PC-9 (cell line): ENCODE data around the gene TEAD2.

Source experiments
- EZH2 ChIP-seq: fragments of 200-600 bp; sonication (generic); IDR thresholded peaks from 2 replicates; pipeline ENCODE4 v1.8.0; 2017; ENCODE audit warnings: antibody characterized with exemption, low read depth
- TF ChIP-seq, protein P1 (sequence below): fragments of 200-600 bp; sonication (generic); conservative IDR thresholded peaks from 2 replicates; pipeline ENCODE4 v1.6.1; 2017; ENCODE audit warnings: mixed run types, antibody characterized with exemption, mild to moderate bottlenecking, moderate library complexity

DNA sequence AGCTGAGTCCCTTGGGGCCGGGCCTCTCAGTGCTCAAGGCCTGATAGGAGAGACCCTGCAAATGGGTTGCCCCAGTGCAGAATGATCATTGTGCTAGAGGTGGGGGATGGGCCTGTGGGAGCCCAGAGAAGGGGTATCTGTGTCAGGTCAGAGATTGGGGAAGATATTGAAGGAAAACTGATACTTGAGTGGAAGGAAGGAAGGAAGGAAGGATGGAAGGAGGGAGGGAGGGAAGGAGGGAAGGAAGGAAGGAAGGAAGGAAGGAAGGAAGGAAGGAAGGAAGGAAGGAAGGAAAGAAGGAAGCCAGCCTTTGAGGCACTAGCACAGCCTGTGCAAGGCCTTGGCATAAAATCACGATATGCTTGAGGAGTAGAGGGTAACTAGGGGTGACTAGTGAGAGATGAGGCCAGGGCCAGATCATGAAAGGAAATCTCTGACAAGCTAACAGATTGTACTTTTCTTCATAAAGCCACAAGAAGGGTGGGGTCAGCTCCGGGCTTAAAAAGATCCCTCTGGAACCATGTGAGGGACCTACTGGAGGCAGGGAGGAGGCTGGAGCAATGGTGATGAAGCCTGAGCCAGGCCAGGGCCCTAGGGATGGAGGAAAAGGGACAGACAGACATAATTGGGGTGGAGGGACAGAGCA lies 49.6 kb upstream of the TEAD2 start:
- TF ChIP-seq, protein P1, sequence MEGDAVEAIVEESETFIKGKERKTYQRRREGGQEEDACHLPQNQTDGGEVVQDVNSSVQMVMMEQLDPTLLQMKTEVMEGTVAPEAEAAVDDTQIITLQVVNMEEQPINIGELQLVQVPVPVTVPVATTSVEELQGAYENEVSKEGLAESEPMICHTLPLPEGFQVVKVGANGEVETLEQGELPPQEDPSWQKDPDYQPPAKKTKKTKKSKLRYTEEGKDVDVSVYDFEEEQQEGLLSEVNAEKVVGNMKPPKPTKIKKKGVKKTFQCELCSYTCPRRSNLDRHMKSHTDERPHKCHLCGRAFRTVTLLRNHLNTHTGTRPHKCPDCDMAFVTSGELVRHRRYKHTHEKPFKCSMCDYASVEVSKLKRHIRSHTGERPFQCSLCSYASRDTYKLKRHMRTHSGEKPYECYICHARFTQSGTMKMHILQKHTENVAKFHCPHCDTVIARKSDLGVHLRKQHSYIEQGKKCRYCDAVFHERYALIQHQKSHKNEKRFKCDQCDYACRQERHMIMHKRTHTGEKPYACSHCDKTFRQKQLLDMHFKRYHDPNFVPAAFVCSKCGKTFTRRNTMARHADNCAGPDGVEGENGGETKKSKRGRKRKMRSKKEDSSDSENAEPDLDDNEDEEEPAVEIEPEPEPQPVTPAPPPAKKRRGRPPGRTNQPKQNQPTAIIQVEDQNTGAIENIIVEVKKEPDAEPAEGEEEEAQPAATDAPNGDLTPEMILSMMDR = no peak
- no peak for TF ChIP-seq EZH2
